Kidney epithelial cell (primary cell): ENCODE measurements around the gene GRHPR. TPM values are rescaled to one million over a fixed set of nuclear protein-coding genes. Genes with fewer than 3 reads are reported as not detected.

Experiments
- DNase-seq: peaks from one replicate; pipeline ENCODE4 v3.0.0-alpha.2; 2010; ENCODE audit warnings: low read depth
- H3K27me3 ChIP-seq: 2 replicates; pipeline ENCODE4 v1.6.0; 2011; ENCODE audit warnings: low read length; ENCODE audit not compliant: control insufficient read depth, insufficient read depth
- H3K36me3 ChIP-seq: 2 replicates; pipeline ENCODE4 v1.5.1; 2011; ENCODE audit warnings: low read length; ENCODE audit not compliant: control insufficient read depth, insufficient read depth
- H3K4me3 ChIP-seq: 2 replicates; pipeline ENCODE4 v1.5.1; 2011; ENCODE audit warnings: low read depth, mild to moderate bottlenecking, control low read depth, low read length
- CTCF ChIP-seq: IDR thresholded peaks from 2 replicates; pipeline ENCODE4 v1.5.1; 2011; ENCODE audit warnings: mild to moderate bottlenecking, moderate library complexity, low read length, control low read depth, inconsistent platforms; ENCODE audit not compliant: insufficient read depth, poor library complexity, severe bottlenecking
- total RNA-seq: library from RNA; depleted of rRNA; stranded (reverse); fragments of >200 nt; gene quantifications from 2 replicates; pipeline ENCODE4 v1.2.3, GENCODE V29; 2015

Gene GRHPR
- total RNA-seq, 1 donor from 2014 or later = 142 TPM

GRCh38 chr9:37378613-37379004 is 43.9 kb upstream of the GRHPR start:
- H3K36me3 ChIP-seq = no peaks in the 10 kb centered on the region
- TF ChIP-seq CTCF = no peak
- no peak overlapping the region for H3K4me3 ChIP-seq
- peaks cover 3% of the 10 kb centered on the region for H3K27me3 ChIP-seq
- no peak for DNase-seq

- Histone ChIP-seq H3K4me3 (no peak overlapping the region), H3K36me3 (no peaks in the 10 kb centered on the region), H3K27me3 (peaks cover 3% of the 10 kb centered on the region)
- TF ChIP-seq CTCF = no peak
- no peak for DNase-seq
These were observed 42.7 kb upstream of the GRHPR start for GRCh38 chr9:37379835-37380234.

- DNase-seq = no peak
- no peak overlapping the region for H3K4me3 ChIP-seq
- H3K27me3 ChIP-seq = peaks cover 3% of the 10 kb centered on the region
- H3K36me3 ChIP-seq = no peaks in the 10 kb centered on the region
- no peak for TF ChIP-seq CTCF
These were observed 41.9 kb upstream of the GRHPR start for GRCh38 chr9:37380570-37380969.

GRCh38 chr9:37381094-37381741 is 41.3 kb upstream of the GRHPR start:
- TF ChIP-seq CTCF = no peak
- Histone ChIP-seq H3K27me3 (peaks cover 3% of the 10 kb centered on the region), H3K4me3 (no peak overlapping the region), H3K36me3 (no peaks in the 10 kb centered on the region)
- DNase-seq = no peak

GRCh38 chr9:37382161-37382981 is 40.1 kb upstream of the GRHPR start:
- Histone ChIP-seq H3K27me3 (peaks cover 3% of the 10 kb centered on the region), H3K36me3 (no peaks in the 10 kb centered on the region), H3K4me3 (no peak overlapping the region)
- DNase-seq = no peak
- TF ChIP-seq CTCF = no peak
